Hepatocyte (in vitro differentiated cells): ENCODE data around the gene GPRIN1.

ENCODE experiments used
- CTCF ChIP-seq: fragments of 200-600 bp; sonication (generic); IDR thresholded peaks from 2 replicates; pipeline ENCODE4 v1.5.1; 2016; ENCODE audit warnings: antibody characterized with exemption, mild to moderate bottlenecking; ENCODE audit not compliant: poor library complexity
- EZH2 ChIP-seq: fragments of 200-600 bp; sonication (generic); IDR thresholded peaks from 2 replicates; pipeline ENCODE4 v1.6.1; 2016; ENCODE audit warnings: antibody characterized with exemption, mild to moderate bottlenecking, borderline replicate concordance

- no peak for TF ChIP-seq CTCF
- TF ChIP-seq EZH2 = peak; percentile 24
Measured at GRCh38 chr5:176630681-176631222, 20.8 kb upstream of the GPRIN1 start.
